Epithelial cell of proximal tubule (primary cell): ENCODE data around the gene NFIL3. TPM values are rescaled to one million over a fixed set of nuclear protein-coding genes. Genes with fewer than 3 reads are reported as not detected.

ENCODE experiments used
- DNase-seq: peaks from one replicate; pipeline ENCODE4 v3.0.0-alpha.2; 2011; ENCODE audit warnings: low read depth
- H3K4me3 ChIP-seq: 2 replicates; pipeline ENCODE4 v1.5.1; 2011; ENCODE audit warnings: low read depth, mild to moderate bottlenecking, low read length
- total RNA-seq: library from RNA; depleted of rRNA; stranded (reverse); fragments of >200 nt; gene quantifications from 2 replicates; pipeline ENCODE4 v1.2.3, GENCODE V29; 2015
- TF ChIP-seq, protein P1 (sequence below): conservative IDR thresholded peaks from 2 replicates; pipeline ENCODE4 v1.5.1; 2012; ENCODE audit warnings: low read depth, mild to moderate bottlenecking, low read length

Gene NFIL3
- total RNA-seq, 1 donor from 2014 or later: 10.3 TPM

DNA sequence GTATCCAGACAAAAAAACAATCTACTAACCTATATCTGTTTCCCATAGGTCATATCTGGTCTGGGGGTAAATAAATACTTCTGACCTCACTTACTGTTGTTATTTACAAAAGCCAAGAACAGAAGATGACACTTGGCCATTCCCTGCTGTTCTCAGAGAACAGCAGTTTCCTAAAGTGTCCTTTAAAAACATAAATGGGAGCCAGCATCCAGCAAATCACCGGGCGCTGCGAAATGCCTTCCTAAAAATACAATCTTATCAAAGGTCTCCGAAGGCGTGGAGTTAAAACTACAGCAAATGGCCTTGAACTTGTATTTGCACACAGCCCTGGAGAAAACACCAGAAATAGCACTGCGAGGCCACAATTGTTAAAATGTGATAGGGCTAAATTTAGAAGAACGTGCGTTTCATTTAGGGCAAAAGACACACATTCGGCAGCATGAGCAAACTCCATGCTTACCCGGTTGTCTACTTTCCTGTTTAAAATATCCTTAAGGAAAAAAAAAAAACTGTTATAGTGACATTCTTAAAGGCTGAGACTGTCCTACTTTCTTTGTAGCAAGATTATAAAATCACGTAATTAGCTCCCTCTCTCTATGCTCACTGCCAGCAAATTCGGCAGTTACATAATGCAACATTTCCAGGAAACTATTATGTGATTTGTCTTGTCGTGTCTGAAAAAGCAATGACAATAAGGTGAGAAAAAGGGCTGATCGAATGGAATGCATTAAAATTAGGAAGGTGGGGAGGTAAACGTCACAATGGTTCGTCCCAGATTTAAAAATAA lies 1.5 kb downstream of the NFIL3 start:
- peak overlapping the region; percentile 80 for H3K4me3 ChIP-seq
- TF ChIP-seq, protein P1, sequence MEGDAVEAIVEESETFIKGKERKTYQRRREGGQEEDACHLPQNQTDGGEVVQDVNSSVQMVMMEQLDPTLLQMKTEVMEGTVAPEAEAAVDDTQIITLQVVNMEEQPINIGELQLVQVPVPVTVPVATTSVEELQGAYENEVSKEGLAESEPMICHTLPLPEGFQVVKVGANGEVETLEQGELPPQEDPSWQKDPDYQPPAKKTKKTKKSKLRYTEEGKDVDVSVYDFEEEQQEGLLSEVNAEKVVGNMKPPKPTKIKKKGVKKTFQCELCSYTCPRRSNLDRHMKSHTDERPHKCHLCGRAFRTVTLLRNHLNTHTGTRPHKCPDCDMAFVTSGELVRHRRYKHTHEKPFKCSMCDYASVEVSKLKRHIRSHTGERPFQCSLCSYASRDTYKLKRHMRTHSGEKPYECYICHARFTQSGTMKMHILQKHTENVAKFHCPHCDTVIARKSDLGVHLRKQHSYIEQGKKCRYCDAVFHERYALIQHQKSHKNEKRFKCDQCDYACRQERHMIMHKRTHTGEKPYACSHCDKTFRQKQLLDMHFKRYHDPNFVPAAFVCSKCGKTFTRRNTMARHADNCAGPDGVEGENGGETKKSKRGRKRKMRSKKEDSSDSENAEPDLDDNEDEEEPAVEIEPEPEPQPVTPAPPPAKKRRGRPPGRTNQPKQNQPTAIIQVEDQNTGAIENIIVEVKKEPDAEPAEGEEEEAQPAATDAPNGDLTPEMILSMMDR: no peak
- no peak for DNase-seq

DNA sequence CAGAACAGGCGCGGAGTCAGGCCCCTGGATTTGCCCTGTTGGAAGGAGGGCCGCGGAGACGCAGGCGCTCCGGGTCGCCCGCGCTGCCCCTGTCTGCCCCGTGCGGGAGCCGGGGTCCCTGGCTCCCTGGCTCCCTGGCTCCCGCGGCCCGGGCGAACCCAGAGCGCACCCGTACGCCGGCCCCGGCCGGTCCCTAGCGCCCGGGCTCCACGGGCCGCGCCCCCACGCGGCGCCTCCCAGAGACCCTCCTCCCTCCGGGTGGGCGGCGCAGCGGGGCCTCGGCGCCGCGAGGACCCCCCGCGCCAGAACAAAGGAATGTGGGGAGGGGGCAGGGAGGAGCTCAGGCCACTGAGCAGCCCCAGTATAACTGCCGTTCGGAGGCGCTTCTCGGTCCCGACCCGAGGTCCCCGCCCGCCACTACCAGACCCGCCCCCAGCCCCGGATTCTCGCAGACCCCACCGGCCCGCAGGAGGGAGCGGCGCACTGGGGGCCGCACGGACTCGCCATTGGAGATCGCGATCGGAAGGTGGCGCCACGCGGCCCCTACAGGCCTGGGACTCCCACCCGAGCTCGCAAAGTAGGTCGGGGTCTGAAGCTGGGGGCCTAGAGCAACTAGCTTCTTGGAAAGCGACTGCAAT lies 2.4 kb downstream of the NFIL3 start:
- TF ChIP-seq, protein P1: peak; percentile 54
- peak overlapping the region; percentile 80 for H3K4me3 ChIP-seq
- no peak for DNase-seq

DNA sequence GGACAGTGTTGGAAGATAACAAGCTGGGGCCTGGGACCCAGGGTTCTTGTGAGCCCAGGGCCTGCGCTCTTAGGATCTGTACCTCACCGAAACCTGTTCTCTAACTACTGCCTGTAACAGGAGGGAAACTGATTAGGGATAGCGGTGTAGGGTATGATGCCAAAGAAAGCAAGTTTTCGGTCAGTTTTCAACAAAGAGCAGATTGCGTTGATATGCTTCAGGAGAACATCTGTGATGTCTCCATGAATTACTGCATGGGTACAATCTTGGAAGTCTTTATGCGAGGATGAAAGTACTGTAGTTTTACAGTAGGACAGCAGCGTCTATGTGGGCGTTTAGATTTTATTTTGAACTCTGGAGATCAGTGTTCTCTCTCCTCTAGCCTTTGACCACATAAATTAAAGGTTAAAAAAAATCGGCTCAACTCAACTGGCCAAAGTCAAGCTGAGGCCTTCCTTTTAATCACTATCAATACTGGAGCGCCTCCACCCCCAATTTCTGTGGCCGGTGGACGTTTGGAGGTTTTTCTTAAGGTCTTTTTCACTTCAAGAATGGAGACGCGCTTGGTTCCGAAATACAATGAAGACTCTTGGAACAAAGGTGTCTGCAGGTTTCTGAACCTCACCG lies 3.0 kb downstream of the NFIL3 start:
- peak overlapping the region; percentile 80 for H3K4me3 ChIP-seq
- TF ChIP-seq, protein P1: no peak
- no peak for DNase-seq

DNA sequence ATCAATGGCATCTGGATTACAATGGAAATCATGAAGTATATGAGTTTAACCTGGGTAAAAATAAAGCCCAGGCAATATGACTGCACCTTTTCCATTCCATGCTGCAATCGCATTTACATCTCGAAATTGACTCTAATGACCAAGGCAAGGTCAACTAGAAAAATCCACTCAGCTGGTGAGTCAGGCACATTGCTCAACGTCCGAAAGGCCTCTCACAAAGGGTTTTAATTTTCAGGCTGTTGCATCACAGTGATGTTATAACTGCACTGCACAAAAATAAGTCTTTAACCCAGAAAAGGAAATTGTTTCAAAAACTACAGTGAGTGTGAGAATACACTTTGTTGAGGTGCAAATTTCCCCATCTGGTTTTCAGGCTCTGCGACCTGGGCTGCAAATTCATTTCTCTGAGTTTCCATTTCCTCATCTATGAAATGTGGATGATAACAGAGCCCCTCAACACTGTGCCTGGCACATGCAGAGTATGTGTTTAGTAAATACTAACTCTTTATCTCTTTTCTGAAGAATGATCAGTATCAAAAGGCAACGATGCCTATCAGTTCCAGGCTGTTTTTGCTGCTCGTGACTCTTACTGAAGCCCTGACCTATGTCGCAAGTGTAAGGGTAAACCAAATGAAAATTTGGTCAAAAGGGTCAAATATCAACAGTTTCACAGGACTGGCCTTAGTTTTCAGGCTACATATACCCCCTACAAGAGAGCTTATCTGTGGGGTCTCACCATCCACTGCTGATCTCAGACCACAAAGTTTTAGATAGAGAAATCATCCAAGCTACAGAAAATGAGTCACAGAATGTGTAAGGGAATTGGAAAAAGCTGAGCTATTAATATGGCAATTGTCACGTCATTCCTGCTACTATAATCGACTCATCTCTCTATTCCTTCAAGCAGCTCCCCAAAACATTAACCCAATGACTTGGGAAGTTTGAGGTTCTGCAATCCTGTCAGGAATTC lies 4.1 kb downstream of the NFIL3 start:
- DNase-seq: peak; percentile 94
- TF ChIP-seq, protein P1: no peak
- H3K4me3 ChIP-seq: peak overlapping the region; percentile 29

DNA sequence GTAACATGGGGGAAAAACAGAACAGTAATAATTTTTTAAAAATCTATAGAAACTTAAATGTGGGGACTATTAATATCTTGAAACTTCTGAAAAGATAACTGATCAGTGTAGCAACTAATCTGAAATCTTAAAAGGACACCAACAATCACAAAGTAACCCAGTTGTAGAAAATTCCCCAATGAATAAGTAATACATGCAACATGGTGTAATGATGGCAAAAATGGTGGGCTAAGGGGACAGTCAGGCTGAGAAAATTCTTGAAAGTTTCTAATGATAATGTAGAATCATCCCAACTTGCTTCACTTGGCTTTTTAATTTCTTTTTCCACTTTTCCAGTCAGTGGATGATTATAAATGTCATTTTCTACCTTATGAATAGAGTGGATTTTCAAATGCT lies 5.4 kb downstream of the NFIL3 start:
- TF ChIP-seq, protein P1: no peak
- DNase-seq: no peak
- H3K4me3 ChIP-seq: no peak overlapping the region

DNA sequence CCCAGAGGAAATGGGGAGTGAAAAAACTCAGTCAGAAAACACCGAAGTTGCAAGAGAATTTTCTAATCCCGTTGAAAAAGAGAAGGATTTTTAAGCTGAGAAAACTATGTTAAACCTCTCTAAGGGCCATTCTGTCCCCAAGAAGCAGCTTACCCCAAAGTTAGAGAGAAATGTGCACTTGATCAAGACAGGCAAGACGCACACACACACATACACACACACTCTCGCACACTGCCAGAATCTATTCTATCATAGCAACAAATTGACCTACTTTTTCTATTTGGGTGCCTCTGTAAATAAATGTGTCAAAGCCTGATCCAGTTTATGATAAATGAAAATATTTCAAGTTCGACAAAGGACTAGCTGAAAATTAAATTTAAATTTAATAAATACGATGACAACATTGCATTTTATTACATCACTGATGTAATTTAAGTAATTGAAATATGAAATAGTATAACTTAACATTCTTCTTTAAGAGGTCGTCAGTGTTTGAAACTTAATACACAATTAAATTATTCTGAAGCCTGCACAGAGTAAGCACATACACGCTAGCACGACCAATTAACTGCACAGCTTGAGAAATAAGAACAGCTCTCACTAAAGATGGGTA lies 5.9 kb downstream of the NFIL3 start:
- H3K4me3 ChIP-seq: no peak overlapping the region
- TF ChIP-seq, protein P1: no peak
- DNase-seq: no peak
